GM12878 (cell line): ENCODE measurements around the gene PRTFDC1. TPM values are rescaled to one million over a fixed set of nuclear protein-coding genes. Genes with fewer than 3 reads are reported as not detected.

Source experiments
- BCL11A ChIP-seq: IDR thresholded peaks from 2 replicates; pipeline ENCODE4 v1.6.1; 2011; ENCODE audit warnings: low read depth, low read length
- EED ChIP-seq: sonication (generic); IDR thresholded peaks from 2 replicates; pipeline ENCODE4 v1.6.1; 2016; ENCODE audit warnings: antibody characterized with exemption, low read depth
- ETV6 ChIP-seq, 2 experiments: fragments of 450-650 bp in 1 of 2; IDR thresholded peaks in 1 of 2; conservative IDR thresholded peaks in 1 of 2; 2 replicates each; pipeline ENCODE4 v1.6.1; 2014; ENCODE audit warnings: antibody characterized with exemption in 1 of 2, borderline replicate concordance in 1 of 2, low read depth in 1 of 2, mild to moderate bottlenecking in 1 of 2, moderate library complexity in 1 of 2
- IKZF1 ChIP-seq: fragments of 450-650 bp; conservative IDR thresholded peaks from 2 replicates; pipeline ENCODE4 v1.6.1; 2017; ENCODE audit warnings: antibody characterized with exemption, mild to moderate bottlenecking
- IKZF2 ChIP-seq, 2 experiments: fragments of 450-650 bp; IDR thresholded peaks; 2 replicates each; pipeline ENCODE4 v1.6.1; 2017; ENCODE audit warnings: mild to moderate bottlenecking in 2 of 2, moderate library complexity in 2 of 2
- MEF2A ChIP-seq: IDR thresholded peaks from 2 replicates; pipeline ENCODE4 v1.6.1; 2011; ENCODE audit warnings: low read depth, mild to moderate bottlenecking, low read length, moderate library complexity; ENCODE audit not compliant: insufficient read depth
- NBN ChIP-seq: fragments of 450-650 bp; IDR thresholded peaks from 2 replicates; pipeline ENCODE4 v1.6.1; 2016
- PML ChIP-seq: IDR thresholded peaks from 2 replicates; pipeline ENCODE4 v1.6.1; 2012; ENCODE audit warnings: low read length, inconsistent platforms
- SIX5 ChIP-seq: IDR thresholded peaks from 2 replicates; pipeline ENCODE4 v1.6.1; 2011; ENCODE audit warnings: mild to moderate bottlenecking, low read depth, low read length, moderate library complexity; ENCODE audit not compliant: severe bottlenecking
- SREBF2 ChIP-seq: IDR thresholded peaks from 2 replicates; pipeline ENCODE4 v1.6.1; 2012; ENCODE audit warnings: mild to moderate bottlenecking, low read length
- TARDBP ChIP-seq: IDR thresholded peaks from 2 replicates; pipeline ENCODE4 v1.6.1; 2016; ENCODE audit warnings: borderline replicate concordance
- TCF12 ChIP-seq: IDR thresholded peaks from 2 replicates; pipeline ENCODE4 v1.6.1; 2011; ENCODE audit warnings: low read depth, mild to moderate bottlenecking, low read length
- TCF7 ChIP-seq: IDR thresholded peaks from 2 replicates; pipeline ENCODE4 v1.6.1; 2014; ENCODE audit warnings: antibody characterized with exemption, borderline replicate concordance
- ZNF207 ChIP-seq: fragments of 450-650 bp; IDR thresholded peaks from 2 replicates; pipeline ENCODE4 v1.6.1; 2014; ENCODE audit warnings: antibody characterized with exemption, mild to moderate bottlenecking, borderline replicate concordance
- polyA plus RNA-seq, 11 experiments: library from polyadenylated mRNA; depleted of rRNA in 4 of 11; unstranded in 6 of 11; stranded (reverse) in 5 of 11; fragments of >200 nt; fragmentation: Nextera tagmentation in 4 of 11; fragmentation: Illumina TruSeq in 1 of 11; extraction: Ambion mirVana in 4 of 11; extraction: Trizol in 1 of 11; gene quantifications; 1 replicate in 1 of 11; 2 replicates in 10 of 11; pipeline versions ENCODE4 v1.2.1 to v1.2.3, GENCODE V29; 2011 to 2016; ENCODE audit warnings: inconsistent platforms in 2 of 11, missing spikeins in 2 of 11, low read depth in 1 of 11
- total RNA-seq, 4 experiments: library from RNA; depleted of rRNA in 3 of 4; stranded (reverse); fragments of >200 nt in 3 of 4; fragmentation: Illumina TruSeq in 1 of 4; extraction: Trizol in 1 of 4; gene quantifications; 2 replicates each; pipeline versions ENCODE4 v1.2.1 to v1.2.3, GENCODE V29; 2013 to 2021
- TF ChIP-seq, protein P1 (sequence below): fragments of 150-350 bp; IDR thresholded peaks from 2 replicates; pipeline ENCODE4 v1.6.1; 2016; ENCODE audit warnings: low read depth, low read length
- TF ChIP-seq, protein P2 (sequence below), 3 experiments: IDR thresholded peaks in 2 of 3; conservative IDR thresholded peaks in 1 of 3; 2 replicates each; pipeline ENCODE4 v1.5.1; 2011; ENCODE audit warnings: low read depth in 3 of 3, low read length in 3 of 3, mild to moderate bottlenecking in 3 of 3, control low read depth in 2 of 3, moderate library complexity in 2 of 3, inconsistent platforms in 1 of 3, mixed read lengths in 1 of 3; ENCODE audit not compliant: control insufficient read depth in 2 of 3, insufficient read depth in 1 of 3; ENCODE audit errors: extremely low read depth in 1 of 3
- TF ChIP-seq, protein P3 (sequence below): fragments of 450-650 bp; IDR thresholded peaks from 2 replicates; pipeline ENCODE4 v1.6.1; 2014; ENCODE audit warnings: mild to moderate bottlenecking
- TF ChIP-seq, protein P4 (sequence below): IDR thresholded peaks from 2 replicates; pipeline ENCODE4 v1.6.1; 2011; ENCODE audit warnings: low read depth, low read length, improper control_type of control experiment, borderline replicate concordance
- TF ChIP-seq, protein P5 (sequence below): fragments of 450-650 bp; IDR thresholded peaks from 2 replicates; pipeline ENCODE4 v1.6.1; 2017; ENCODE audit warnings: antibody characterized with exemption, mild to moderate bottlenecking, moderate library complexity

Gene PRTFDC1
- total and polyA plus RNA-seq, 10 of the 15 experiments (the other 5 are each of a cell fraction or from before 2014, with no cell fraction given) = 5.5 to 17.3 (median 11.3) TPM

DNA sequence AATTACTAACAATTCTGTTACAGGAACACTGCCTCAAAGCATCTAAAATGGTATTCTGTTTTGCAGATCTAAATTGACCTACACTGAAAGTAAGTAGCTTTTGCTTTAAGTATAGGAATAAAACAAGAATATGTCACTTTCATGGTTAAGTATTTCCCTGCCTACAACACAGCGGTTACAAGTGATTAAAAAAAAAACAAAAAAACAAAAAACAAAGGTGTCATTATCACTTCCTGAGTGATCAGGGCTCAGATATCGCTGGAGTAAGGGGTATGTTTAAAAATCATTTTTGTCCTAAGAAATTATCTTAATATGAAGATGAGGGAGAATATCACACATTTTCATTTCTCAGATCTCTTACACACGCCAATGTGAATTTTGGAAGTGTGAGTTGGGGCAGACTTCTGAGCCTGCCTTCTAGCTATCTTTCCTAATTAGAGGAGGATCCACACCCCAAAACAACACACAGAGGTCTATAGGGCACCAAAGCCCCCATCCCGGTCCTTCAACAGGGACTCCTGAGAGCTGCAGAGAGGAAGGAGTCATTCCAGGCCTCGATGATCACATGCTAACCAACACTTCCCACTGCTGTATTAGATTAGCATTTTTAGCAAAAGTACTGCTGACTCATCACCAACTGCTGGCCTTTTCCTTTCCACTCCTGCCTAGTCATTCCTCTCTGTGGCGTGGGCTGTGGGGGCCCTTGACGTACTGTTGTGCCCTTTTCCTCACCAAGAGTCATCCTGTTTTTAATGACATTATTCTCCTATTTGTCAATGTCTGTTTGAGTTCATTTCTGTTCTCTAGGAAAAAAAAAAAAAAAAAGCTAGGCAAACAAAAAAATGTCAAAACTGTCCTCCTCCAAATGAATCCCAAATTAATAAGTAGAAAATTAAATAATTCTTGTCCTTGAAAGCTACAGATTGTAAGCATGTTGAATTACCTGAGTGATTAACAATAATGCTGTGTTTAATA is 31.2 kb downstream of the PRTFDC1 start (continued):
- TF ChIP-seq, protein P1, sequence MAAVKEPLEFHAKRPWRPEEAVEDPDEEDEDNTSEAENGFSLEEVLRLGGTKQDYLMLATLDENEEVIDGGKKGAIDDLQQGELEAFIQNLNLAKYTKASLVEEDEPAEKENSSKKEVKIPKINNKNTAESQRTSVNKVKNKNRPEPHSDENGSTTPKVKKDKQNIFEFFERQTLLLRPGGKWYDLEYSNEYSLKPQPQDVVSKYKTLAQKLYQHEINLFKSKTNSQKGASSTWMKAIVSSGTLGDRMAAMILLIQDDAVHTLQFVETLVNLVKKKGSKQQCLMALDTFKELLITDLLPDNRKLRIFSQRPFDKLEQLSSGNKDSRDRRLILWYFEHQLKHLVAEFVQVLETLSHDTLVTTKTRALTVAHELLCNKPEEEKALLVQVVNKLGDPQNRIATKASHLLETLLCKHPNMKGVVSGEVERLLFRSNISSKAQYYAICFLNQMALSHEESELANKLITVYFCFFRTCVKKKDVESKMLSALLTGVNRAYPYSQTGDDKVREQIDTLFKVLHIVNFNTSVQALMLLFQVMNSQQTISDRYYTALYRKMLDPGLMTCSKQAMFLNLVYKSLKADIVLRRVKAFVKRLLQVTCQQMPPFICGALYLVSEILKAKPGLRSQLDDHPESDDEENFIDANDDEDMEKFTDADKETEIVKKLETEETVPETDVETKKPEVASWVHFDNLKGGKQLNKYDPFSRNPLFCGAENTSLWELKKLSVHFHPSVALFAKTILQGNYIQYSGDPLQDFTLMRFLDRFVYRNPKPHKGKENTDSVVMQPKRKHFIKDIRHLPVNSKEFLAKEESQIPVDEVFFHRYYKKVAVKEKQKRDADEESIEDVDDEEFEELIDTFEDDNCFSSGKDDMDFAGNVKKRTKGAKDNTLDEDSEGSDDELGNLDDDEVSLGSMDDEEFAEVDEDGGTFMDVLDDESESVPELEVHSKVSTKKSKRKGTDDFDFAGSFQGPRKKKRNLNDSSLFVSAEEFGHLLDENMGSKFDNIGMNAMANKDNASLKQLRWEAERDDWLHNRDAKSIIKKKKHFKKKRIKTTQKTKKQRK = no peak
- TF ChIP-seq IKZF2 (IDR thresholded peaks at IDR 0.05) = peak; percentile 93 to 94
- peak; percentile 69; the same call in 1 of the 2 replicates for TF ChIP-seq MEF2A
- TF ChIP-seq NBN = peak; percentile 62
- peak in 1 of 2 experiments; percentile 87; a peak in 2 of 4 replicates for TF ChIP-seq ETV6 (conservative IDR thresholded peaks at IDR 0.05 in 1 of 2, IDR thresholded peaks at IDR 0.05 in 1 of 2; ENCODE audit: borderline replicate concordance in 1 of 2, low read depth in 1 of 2)
- peak; percentile 97 for TF ChIP-seq IKZF1
- TF ChIP-seq, protein P2, sequence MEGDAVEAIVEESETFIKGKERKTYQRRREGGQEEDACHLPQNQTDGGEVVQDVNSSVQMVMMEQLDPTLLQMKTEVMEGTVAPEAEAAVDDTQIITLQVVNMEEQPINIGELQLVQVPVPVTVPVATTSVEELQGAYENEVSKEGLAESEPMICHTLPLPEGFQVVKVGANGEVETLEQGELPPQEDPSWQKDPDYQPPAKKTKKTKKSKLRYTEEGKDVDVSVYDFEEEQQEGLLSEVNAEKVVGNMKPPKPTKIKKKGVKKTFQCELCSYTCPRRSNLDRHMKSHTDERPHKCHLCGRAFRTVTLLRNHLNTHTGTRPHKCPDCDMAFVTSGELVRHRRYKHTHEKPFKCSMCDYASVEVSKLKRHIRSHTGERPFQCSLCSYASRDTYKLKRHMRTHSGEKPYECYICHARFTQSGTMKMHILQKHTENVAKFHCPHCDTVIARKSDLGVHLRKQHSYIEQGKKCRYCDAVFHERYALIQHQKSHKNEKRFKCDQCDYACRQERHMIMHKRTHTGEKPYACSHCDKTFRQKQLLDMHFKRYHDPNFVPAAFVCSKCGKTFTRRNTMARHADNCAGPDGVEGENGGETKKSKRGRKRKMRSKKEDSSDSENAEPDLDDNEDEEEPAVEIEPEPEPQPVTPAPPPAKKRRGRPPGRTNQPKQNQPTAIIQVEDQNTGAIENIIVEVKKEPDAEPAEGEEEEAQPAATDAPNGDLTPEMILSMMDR (IDR thresholded peaks at IDR 0.05 in 2 of 3, conservative IDR thresholded peaks at IDR 0.05 in 1 of 3; ENCODE audit: control insufficient read depth in 2 of 3, extremely low read depth in 1 of 3, insufficient read depth in 1 of 3, low read depth in 3 of 3, low read length in 3 of 3) = no peak
- peak; percentile 99 for TF ChIP-seq EED
- no peak for TF ChIP-seq TCF7
- TF ChIP-seq TARDBP = no peak
- no peak for TF ChIP-seq SREBF2
- TF ChIP-seq PML = no peak
- TF ChIP-seq, protein P3, sequence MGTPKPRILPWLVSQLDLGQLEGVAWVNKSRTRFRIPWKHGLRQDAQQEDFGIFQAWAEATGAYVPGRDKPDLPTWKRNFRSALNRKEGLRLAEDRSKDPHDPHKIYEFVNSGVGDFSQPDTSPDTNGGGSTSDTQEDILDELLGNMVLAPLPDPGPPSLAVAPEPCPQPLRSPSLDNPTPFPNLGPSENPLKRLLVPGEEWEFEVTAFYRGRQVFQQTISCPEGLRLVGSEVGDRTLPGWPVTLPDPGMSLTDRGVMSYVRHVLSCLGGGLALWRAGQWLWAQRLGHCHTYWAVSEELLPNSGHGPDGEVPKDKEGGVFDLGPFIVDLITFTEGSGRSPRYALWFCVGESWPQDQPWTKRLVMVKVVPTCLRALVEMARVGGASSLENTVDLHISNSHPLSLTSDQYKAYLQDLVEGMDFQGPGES = no peak
- peak; percentile 96 for TF ChIP-seq BCL11A
- TF ChIP-seq, protein P4, sequence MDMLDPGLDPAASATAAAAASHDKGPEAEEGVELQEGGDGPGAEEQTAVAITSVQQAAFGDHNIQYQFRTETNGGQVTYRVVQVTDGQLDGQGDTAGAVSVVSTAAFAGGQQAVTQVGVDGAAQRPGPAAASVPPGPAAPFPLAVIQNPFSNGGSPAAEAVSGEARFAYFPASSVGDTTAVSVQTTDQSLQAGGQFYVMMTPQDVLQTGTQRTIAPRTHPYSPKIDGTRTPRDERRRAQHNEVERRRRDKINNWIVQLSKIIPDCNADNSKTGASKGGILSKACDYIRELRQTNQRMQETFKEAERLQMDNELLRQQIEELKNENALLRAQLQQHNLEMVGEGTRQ = no peak; the same call in 1 of the 2 replicates
- TF ChIP-seq, protein P5, sequence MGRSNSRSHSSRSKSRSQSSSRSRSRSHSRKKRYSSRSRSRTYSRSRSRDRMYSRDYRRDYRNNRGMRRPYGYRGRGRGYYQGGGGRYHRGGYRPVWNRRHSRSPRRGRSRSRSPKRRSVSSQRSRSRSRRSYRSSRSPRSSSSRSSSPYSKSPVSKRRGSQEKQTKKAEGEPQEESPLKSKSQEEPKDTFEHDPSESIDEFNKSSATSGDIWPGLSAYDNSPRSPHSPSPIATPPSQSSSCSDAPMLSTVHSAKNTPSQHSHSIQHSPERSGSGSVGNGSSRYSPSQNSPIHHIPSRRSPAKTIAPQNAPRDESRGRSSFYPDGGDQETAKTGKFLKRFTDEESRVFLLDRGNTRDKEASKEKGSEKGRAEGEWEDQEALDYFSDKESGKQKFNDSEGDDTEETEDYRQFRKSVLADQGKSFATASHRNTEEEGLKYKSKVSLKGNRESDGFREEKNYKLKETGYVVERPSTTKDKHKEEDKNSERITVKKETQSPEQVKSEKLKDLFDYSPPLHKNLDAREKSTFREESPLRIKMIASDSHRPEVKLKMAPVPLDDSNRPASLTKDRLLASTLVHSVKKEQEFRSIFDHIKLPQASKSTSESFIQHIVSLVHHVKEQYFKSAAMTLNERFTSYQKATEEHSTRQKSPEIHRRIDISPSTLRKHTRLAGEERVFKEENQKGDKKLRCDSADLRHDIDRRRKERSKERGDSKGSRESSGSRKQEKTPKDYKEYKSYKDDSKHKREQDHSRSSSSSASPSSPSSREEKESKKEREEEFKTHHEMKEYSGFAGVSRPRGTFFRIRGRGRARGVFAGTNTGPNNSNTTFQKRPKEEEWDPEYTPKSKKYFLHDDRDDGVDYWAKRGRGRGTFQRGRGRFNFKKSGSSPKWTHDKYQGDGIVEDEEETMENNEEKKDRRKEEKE = no peak
- 0 out of 2 replicates have a peak, but pooled peaks have one; percentile 27 for TF ChIP-seq ZNF207
- TF ChIP-seq SIX5 = no peak
- peak; percentile 65; the same call in 1 of the 2 replicates for TF ChIP-seq TCF12
